Body of pancreas (tissue), 4 donors: ENCODE results near the gene NECTIN1. TPM values are rescaled to one million over a fixed set of nuclear protein-coding genes. Genes with fewer than 3 reads are reported as not detected.

Experiments
- ATAC-seq: fragments of 150-250 bp; one replicate; pipeline ENCODE4 v1.9.1; 2016
- DNase-seq, 4 donors: peaks; one replicate each; pipeline ENCODE4 v3.0.0-alpha.2; 2019
- H3K27ac ChIP-seq, 4 donors: fragments of 200-600 bp; sonication (generic); 1 replicate in 3 of 4; 2 replicates in 1 of 4; pipeline versions ENCODE4 v1.5.1 to v1.6.1; 2016 to 2019; ENCODE audit warnings: mild to moderate bottlenecking in 1 of 4, mixed read lengths in 1 of 4, moderate library complexity in 1 of 4
- H3K27me3 ChIP-seq, 2 donors: fragments of 200-600 bp; sonication (generic); one replicate each; pipeline ENCODE4 v1.6.0; 2016; ENCODE audit warnings: mild to moderate bottlenecking in 1 of 2
- H3K36me3 ChIP-seq, 2 donors: fragments of 200-600 bp; sonication (generic); replicated peaks in 1 of 2; 2 replicates each; pipeline ENCODE4 v1.5.1; 2016; ENCODE audit warnings: low read depth in 2 of 2; ENCODE audit not compliant: insufficient read depth in 1 of 2
- H3K4me1 ChIP-seq: fragments of 200-600 bp; sonication (generic); one replicate; pipeline ENCODE4 v1.6.0; 2016
- H3K4me3 ChIP-seq, 2 donors: fragments of 200-600 bp; sonication (generic); 1 replicate in 1 of 2; 2 replicates in 1 of 2; pipeline ENCODE4 v1.5.1; 2016 to 2019
- H3K9me3 ChIP-seq, 3 donors: fragments of 200-600 bp; sonication (generic); 1 replicate in 2 of 3; 2 replicates in 1 of 3; pipeline ENCODE4 v1.5.1; 2016
- POLR2A ChIP-seq, 3 donors: fragments of 450-650 bp; IDR thresholded peaks; one replicate each; pipeline ENCODE4 v1.6.1; 2016; ENCODE audit warnings: antibody characterized with exemption in 3 of 3, mild to moderate bottlenecking in 2 of 3
- WGBS, 2 donors: methylation state at CpG; one replicate each; pipeline ENCODE4 v1.1.5; 2017; 5-methylcytosine and 5-hydroxymethylcytosine counted together
- intact Hi-C: fragments of 100-400 bp; cut with DNase I; formaldehyde crosslinking; loops from one replicate; pipeline ENCODE4 v1.15.1; 2023
- total RNA-seq, 2 donors: library from RNA; depleted of rRNA; stranded (reverse); fragments of >200 nt; gene quantifications; one replicate each; pipeline ENCODE4 v1.1.0, GENCODE V29; 2016
- TF ChIP-seq, protein P1 (sequence below), 7 experiments: fragments of 450-650 bp in 4 of 7; fragments of 200-600 bp in 3 of 7; sonication (generic) in 3 of 7; IDR thresholded peaks; one replicate each; pipeline ENCODE4 v1.5.1; 2016 to 2019; ENCODE audit warnings: antibody characterized with exemption in 7 of 7

Gene NECTIN1
- total RNA-seq, 2 donors from 2014 or later = 7.3 to 31.6 TPM

- Histone ChIP-seq H3K27ac (no peak overlapping the region), H3K9me3 (no peaks in the 10 kb centered on the region), H3K36me3 (no peaks in the 10 kb centered on the region), H3K27me3 (no peaks in the 10 kb centered on the region), H3K4me3 (no peak overlapping the region), H3K4me1 (peaks cover 4% of the 10 kb centered on the region)
- TF ChIP-seq, protein P1, sequence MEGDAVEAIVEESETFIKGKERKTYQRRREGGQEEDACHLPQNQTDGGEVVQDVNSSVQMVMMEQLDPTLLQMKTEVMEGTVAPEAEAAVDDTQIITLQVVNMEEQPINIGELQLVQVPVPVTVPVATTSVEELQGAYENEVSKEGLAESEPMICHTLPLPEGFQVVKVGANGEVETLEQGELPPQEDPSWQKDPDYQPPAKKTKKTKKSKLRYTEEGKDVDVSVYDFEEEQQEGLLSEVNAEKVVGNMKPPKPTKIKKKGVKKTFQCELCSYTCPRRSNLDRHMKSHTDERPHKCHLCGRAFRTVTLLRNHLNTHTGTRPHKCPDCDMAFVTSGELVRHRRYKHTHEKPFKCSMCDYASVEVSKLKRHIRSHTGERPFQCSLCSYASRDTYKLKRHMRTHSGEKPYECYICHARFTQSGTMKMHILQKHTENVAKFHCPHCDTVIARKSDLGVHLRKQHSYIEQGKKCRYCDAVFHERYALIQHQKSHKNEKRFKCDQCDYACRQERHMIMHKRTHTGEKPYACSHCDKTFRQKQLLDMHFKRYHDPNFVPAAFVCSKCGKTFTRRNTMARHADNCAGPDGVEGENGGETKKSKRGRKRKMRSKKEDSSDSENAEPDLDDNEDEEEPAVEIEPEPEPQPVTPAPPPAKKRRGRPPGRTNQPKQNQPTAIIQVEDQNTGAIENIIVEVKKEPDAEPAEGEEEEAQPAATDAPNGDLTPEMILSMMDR (IDR thresholded peaks at IDR 0.05) = no peak
- TF ChIP-seq POLR2A (IDR thresholded peaks at IDR 0.05) = no peak
- WGBS, 2 donors = 68 to 80% methylated on average over 13 of the region's 13 CpGs
- intact Hi-C loops = no loop called here
- ATAC-seq (no peak), DNase-seq (no peak)
Observed at GRCh38 chr11:119617340-119617713, 111.7 kb downstream of the NECTIN1 start.

GRCh38 chr11:119616586-119617339, 112.2 kb downstream of the NECTIN1 start:
- Histone ChIP-seq H3K4me1 (peaks cover 4% of the 10 kb centered on the region), H3K27me3 (no peaks in the 10 kb centered on the region), H3K27ac (no peak overlapping the region), H3K36me3 (no peaks in the 10 kb centered on the region), H3K4me3 (no peak overlapping the region), H3K9me3 (no peaks in the 10 kb centered on the region)
- DNase-seq (no peak), ATAC-seq (no peak)
- no peak for TF ChIP-seq POLR2A (IDR thresholded peaks at IDR 0.05)
- TF ChIP-seq, protein P1 (IDR thresholded peaks at IDR 0.05) = no peak
- intact Hi-C loops = no loop called here
- 58 to 69% methylated on average over 9 of the region's 9 CpGs for WGBS, 2 donors

GRCh38 chr11:119615882-119616196, 113.2 kb downstream of the NECTIN1 start:
- DNase-seq (no peak), ATAC-seq (no peak)
- H3K9me3 ChIP-seq = no peaks in the 10 kb centered on the region
- TF ChIP-seq POLR2A (IDR thresholded peaks at IDR 0.05) = no peak
- TF ChIP-seq, protein P1 (IDR thresholded peaks at IDR 0.05) = no peak
- no peaks in the 10 kb centered on the region for H3K36me3 ChIP-seq
- H3K4me3 ChIP-seq = no peak overlapping the region
- intact Hi-C loops = no loop called here
- H3K27me3 ChIP-seq = no peaks in the 10 kb centered on the region
- peak overlapping the region in 2 of 4 donors; percentile 58 to 73 for H3K27ac ChIP-seq
- H3K4me1 ChIP-seq = peaks cover 4% of the 10 kb centered on the region

DNA sequence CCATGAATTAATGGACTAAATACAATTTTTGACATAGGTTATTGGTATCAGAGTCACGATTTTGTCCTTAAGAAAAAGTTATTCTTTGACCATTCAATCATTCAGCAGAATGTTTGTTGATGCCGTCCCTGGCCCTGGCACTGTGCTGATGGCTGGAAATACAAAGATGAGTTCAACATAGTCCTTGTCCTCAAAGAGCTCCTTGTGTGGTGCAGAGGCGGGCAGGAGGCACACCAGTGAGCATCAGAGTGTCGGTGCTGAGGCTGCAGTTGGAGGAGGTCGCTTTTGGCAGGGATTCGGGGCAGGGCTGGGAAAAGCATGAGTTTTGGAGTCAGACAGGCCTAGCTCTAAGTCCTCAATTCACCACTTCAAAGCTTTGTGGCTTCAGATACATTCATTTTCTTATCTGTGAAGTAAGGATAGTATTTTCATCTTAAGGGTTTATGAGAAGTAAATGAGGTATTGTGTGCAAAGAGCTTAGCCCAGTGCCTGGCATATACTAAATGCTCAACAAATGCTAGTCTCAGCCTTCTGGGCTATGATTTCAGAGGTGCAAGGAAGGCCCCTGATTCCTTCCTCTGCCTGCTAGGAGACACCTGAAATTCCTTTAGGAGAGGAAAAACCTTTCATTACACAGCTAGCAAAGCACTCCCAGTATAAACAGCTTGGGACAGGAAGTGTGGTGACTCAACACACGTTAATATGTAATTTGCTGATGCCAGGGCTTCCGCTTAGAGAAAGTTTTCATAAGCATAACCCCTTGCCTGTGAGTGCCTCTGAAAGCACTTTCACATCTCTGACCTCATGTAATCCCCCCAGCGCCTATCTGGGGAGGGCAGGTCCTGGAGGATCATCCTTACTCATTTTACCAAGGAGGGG, 113.8 kb downstream of the NECTIN1 start:
- TF ChIP-seq, protein P1 (IDR thresholded peaks at IDR 0.05) = no peak
- no peak for TF ChIP-seq POLR2A (IDR thresholded peaks at IDR 0.05)
- ATAC-seq = peak; percentile 81
- Histone ChIP-seq H3K36me3 (no peaks in the 10 kb centered on the region), H3K9me3 (no peaks in the 10 kb centered on the region), H3K4me3 (no peak overlapping the region), H3K4me1 (peaks cover 4% of the 10 kb centered on the region), H3K27ac (peak overlapping the region in 2 of 4 donors; percentile 58 to 73), H3K27me3 (no peaks in the 10 kb centered on the region)
- intact Hi-C loops = no loop called here
- WGBS, 2 donors = 65 to 80% methylated on average over 8 to 9 of the region's 9 CpGs
- peak in 3 of 4 donors; percentile 13 to 46 (median 41) for DNase-seq
